T-cell (primary cell): ENCODE measurements around the gene MKNK2. TPM values are rescaled to one million over a fixed set of nuclear protein-coding genes. Genes with fewer than 3 reads are reported as not detected.

Experiments
- ATAC-seq, 4 experiments: fragments of 200-7000 bp in 3 of 4; fragments of 150-1000 bp in 1 of 4; cut with Tn5 transposase; replicated peaks in 1 of 4; 1 replicate in 3 of 4; 2 replicates in 1 of 4; pipeline ENCODE4 v1.10.0; 2021; ENCODE audit warnings: moderate library complexity in 3 of 4, mild to moderate bottlenecking in 2 of 4, moderate number of reproducible peaks in 1 of 4
- CTCF ChIA-PET, 2 donors: fragments of 300-600 bp; sonication (Branson Sonifier 250); formaldehyde crosslinking; loops; one replicate each; lab custom pipeline; 2022; ENCODE audit warnings: antibody characterized with exemption in 2 of 2; lab: Charles Lee
- POLR2A ChIA-PET, 2 donors: fragments of 300-600 bp; sonication (Branson Sonifier 250); formaldehyde crosslinking; loops; one replicate each; lab custom pipeline; 2022; ENCODE audit warnings: antibody characterized with exemption in 2 of 2; lab: Charles Lee
- DNase-seq, 35 experiments: peaks; one replicate each; pipeline versions ENCODE4 v3.0.0 to v3.0.0-alpha.2; 2013 to 2023
- H3K27ac ChIP-seq: one replicate; pipeline ENCODE4 v1.5.1; 2013; ENCODE audit warnings: low read length
- H3K27me3 ChIP-seq, 2 experiments: replicated peaks in 1 of 2; 1 replicate in 1 of 2; 2 replicates in 1 of 2; pipeline versions ENCODE4 v1.6.1 to v1.7.0; 2013; ENCODE audit warnings: low read length in 1 of 2, mixed read lengths in 1 of 2; ENCODE audit not compliant: control insufficient read depth in 2 of 2, insufficient read depth in 2 of 2; ENCODE audit errors: extremely low read depth in 1 of 2
- H3K36me3 ChIP-seq, 2 donors: 1 replicate in 1 of 2; 2 replicates in 1 of 2; pipeline versions ENCODE4 v1.6.1 to v1.7.0; 2013; ENCODE audit warnings: low read length in 1 of 2; ENCODE audit not compliant: control insufficient read depth in 2 of 2, insufficient read depth in 1 of 2; ENCODE audit errors: extremely low read depth in 1 of 2
- H3K4me1 ChIP-seq, 2 experiments: 1 replicate in 1 of 2; 2 replicates in 1 of 2; pipeline versions ENCODE4 v1.6.1 to v1.7.0; 2013; ENCODE audit warnings: low read length in 2 of 2, mixed read lengths in 1 of 2; ENCODE audit not compliant: insufficient read depth in 2 of 2, control insufficient read depth in 1 of 2; ENCODE audit errors: extremely low read depth in 1 of 2
- H3K4me3 ChIP-seq, 2 donors: 1 replicate in 1 of 2; 2 replicates in 1 of 2; pipeline versions ENCODE4 v1.5.1 to v1.7.0; 2013; ENCODE audit warnings: mild to moderate bottlenecking in 2 of 2, low read length in 1 of 2, moderate library complexity in 1 of 2; ENCODE audit not compliant: control insufficient read depth in 1 of 2; ENCODE audit errors: extremely low read depth in 1 of 2
- H3K9me3 ChIP-seq: 2 replicates; pipeline ENCODE4 v1.7.0; 2013
- H3K27ac Mint-ChIP-seq, 2 donors: one replicate each; pipeline ENCODE4 v1.8.0; 2020 to 2021; ENCODE audit warnings: mild to moderate bottlenecking in 2 of 2, mixed read lengths in 2 of 2
- H3K27me3 Mint-ChIP-seq, 2 donors: one replicate each; pipeline ENCODE4 v1.8.0; 2021 to 2022; ENCODE audit warnings: mixed read lengths in 2 of 2
- H3K36me3 Mint-ChIP-seq: one replicate; pipeline ENCODE4 v1.8.0; 2021; ENCODE audit warnings: mixed read lengths
- H3K4me1 Mint-ChIP-seq, 3 donors: one replicate each; pipeline ENCODE4 v1.8.0; 2020 to 2022; ENCODE audit warnings: mixed read lengths in 3 of 3, mild to moderate bottlenecking in 1 of 3
- H3K4me3 Mint-ChIP-seq, 3 donors: one replicate each; pipeline ENCODE4 v1.8.0; 2020 to 2022; ENCODE audit warnings: mild to moderate bottlenecking in 3 of 3, mixed read lengths in 3 of 3, moderate library complexity in 3 of 3
- H3K9me3 Mint-ChIP-seq, 3 donors: one replicate each; pipeline ENCODE4 v1.8.0; 2020 to 2022; ENCODE audit warnings: mixed read lengths in 3 of 3
- WGBS: methylation state at CpG from one replicate; pipeline ENCODE4 v1.1.5; 2013; ENCODE audit warnings: missing lambda C conversion rate; ENCODE audit not compliant: insufficient coverage; 5-methylcytosine and 5-hydroxymethylcytosine counted together
- total RNA-seq, 35 experiments: library from RNA in 6 of 35; stranded (reverse) in 6 of 35; fragments of 120-200 nt in 1 of 35; gene quantifications; one replicate each; pipeline versions ENCODE4 v1.2.1 to v1.2.4 and lab custom pipeline; 2013 to 2026

The MKNK2 gene
- total RNA-seq, 5 donors from 2014 or later (not counting 1 experiment from before 2014, with no cell fraction given), result 196 to 242 (median 234) TPM

DNA sequence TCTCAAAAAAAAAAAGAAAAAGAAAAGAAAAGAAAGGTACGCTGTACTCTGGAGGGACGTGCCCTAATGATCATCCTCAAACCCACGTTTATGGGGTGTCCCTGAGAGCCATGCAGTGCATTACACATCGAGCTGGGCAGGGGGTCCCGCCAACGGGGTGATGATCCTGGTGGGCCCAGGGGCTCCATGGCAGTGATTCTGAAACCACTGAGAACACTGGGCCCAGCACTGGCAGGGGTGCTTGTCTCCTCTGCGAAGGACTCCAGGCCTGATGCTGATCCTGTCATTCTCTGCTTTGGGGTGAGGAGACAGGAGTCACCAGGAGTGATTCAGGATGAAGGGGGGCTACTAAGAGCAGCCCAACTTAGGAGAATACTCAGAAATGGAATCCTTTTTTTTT is 26.4 kb upstream of the MKNK2 start:
- no peak overlapping the region for H3K27ac ChIP-seq
- ATAC-seq (no peak), DNase-seq (no peak)
- Mint-ChIP-seq H3K9me3 (no peaks in the 10 kb centered on the region), H3K36me3 (peaks cover 19% of the 10 kb centered on the region), H3K4me3 (no peak overlapping the region), H3K27ac (peak overlapping the region in 1 of 2 donors; percentile 52), H3K27me3 (no peaks in the 10 kb centered on the region), H3K4me1 (peaks cover 42 to 55% (median 54%) of the 10 kb centered on the region in 3 donors)
- peaks cover 26 to 87% of the 10 kb centered on the region in 2 donors for H3K36me3 ChIP-seq
- no peak overlapping the region for H3K4me3 ChIP-seq
- CTCF ChIA-PET, result no interaction called here
- peaks cover 11 to 82% of the 10 kb centered on the region in 2 experiments for H3K4me1 ChIP-seq
- POLR2A ChIA-PET, result interaction anchor here (0.6 kb wide), 2 partner anchors 11 to 40 kb away, joined by 4 to 5 read pairs; no protein-coding TSS in a partner anchor
- no peaks in the 10 kb centered on the region for H3K27me3 ChIP-seq
- H3K9me3 ChIP-seq, result no peaks in the 10 kb centered on the region
- 85% methylated on average over 7 of the region's 7 CpGs for WGBS

DNA sequence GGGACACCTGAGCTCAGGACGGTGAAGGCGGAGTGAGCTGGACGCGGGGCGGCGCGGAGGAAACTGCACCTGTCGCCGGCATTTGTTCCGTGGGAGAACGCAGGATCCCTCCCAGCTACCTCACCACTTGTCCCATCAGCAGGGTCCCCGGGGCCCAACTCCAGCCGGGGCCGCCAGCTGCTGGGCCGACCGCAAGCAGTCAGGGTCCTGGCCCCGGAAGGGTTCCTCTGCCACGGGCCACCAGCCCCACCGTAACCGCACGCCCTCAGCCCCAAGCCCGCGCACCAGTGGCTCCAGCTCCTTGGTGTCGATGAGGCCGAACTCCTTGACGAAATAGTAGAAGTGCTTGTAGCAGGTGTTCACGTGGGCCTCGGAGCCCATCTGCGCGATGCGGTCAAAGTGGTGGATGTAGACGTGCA is 25.5 kb upstream of the MKNK2 start:
- no peak overlapping the region for H3K4me3 Mint-ChIP-seq
- CTCF ChIA-PET, result interaction anchor here in 1 of 2 donors (0.6 kb wide), 1 partner anchor 34 kb away, joined by 3 read pairs; no protein-coding TSS in a partner anchor

DNA sequence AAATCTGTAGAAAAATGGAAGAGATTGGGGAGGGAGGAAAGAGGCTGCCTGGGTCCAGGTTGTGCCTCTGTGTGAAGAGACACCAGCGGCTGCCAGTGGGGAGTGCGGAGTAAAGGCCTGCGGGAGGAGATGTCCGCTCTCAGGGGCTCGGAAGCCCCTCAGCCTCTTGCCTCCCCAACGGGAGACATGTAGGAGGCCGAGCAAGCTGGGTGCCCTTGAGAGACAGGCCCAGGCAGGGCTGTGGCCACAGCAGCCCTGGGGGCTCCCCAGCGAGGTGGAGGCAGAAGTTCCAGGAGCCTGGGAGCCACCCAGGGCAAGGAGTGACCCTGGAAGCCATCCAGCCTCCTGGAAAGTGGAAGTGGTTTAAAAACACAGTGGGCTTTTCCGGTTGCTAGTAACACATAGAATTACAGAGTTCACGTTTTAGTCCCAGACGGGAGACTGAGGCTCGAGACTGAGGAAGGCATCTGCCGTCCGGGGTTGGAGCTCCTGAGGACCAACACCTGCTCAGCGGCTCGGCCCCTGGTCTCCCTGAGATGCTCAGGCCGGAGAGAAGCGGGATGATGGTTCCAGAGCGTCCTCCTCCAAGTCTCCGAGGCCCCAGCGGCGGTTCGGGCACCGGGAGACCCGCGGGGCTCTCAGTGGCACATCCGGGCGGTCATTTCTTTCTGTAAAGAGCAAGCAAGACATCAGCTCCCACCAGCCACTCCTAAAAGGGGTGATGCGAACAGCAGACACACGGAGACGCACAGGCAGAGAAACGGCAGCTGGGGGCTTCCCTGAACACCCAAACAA is 21.9 kb upstream of the MKNK2 start:
- Histone ChIP-seq H3K4me3 (no peak overlapping the region), H3K36me3 (peaks cover 29 to 66% of the 10 kb centered on the region in 2 donors), H3K4me1 (peaks cover 0 to 55% of the 10 kb centered on the region in 2 experiments), H3K27ac (no peak overlapping the region), H3K9me3 (no peaks in the 10 kb centered on the region), H3K27me3 (no peaks in the 10 kb centered on the region)
- WGBS, result 96% methylated on average over 25 of the region's 32 CpGs
- H3K36me3 Mint-ChIP-seq, result peaks cover 23% of the 10 kb centered on the region
- ATAC-seq (no peak), DNase-seq (no peak)
- no peaks in the 10 kb centered on the region for H3K9me3 Mint-ChIP-seq
- POLR2A ChIA-PET, result no interaction called here
- H3K27me3 Mint-ChIP-seq, result no peaks in the 10 kb centered on the region
- peak overlapping the region; percentile 76 to 79 for H3K27ac Mint-ChIP-seq
- H3K4me3 Mint-ChIP-seq, result no peak overlapping the region
- CTCF ChIA-PET, result interaction anchor here in 1 of 2 donors (0.7 kb wide), 1 partner anchor 14 kb away, joined by 3 read pairs; no protein-coding TSS in a partner anchor
- H3K4me1 Mint-ChIP-seq, result peaks cover 26 to 43% (median 36%) of the 10 kb centered on the region in 3 donors

More for the DNA sequence above, 25.5 kb upstream of the MKNK2 start:
- peaks cover 29 to 90% of the 10 kb centered on the region in 2 donors for H3K36me3 ChIP-seq
- Mint-ChIP-seq H3K27ac (no peak overlapping the region), H3K9me3 (no peaks in the 10 kb centered on the region), H3K36me3 (peaks cover 26% of the 10 kb centered on the region), H3K4me1 (peaks cover 41 to 47% (median 47%) of the 10 kb centered on the region in 3 donors), H3K27me3 (no peaks in the 10 kb centered on the region)
- no peaks in the 10 kb centered on the region for H3K9me3 ChIP-seq
- H3K27ac ChIP-seq, result no peak overlapping the region
- H3K27me3 ChIP-seq, result no peaks in the 10 kb centered on the region
- POLR2A ChIA-PET, result no interaction called here
- H3K4me1 ChIP-seq, result peaks cover 5 to 75% of the 10 kb centered on the region in 2 experiments
- no peak overlapping the region for H3K4me3 ChIP-seq
- DNase-seq (no peak), ATAC-seq (no peak)
- WGBS, result 97% methylated on average over 32 of the region's 32 CpGs

DNA sequence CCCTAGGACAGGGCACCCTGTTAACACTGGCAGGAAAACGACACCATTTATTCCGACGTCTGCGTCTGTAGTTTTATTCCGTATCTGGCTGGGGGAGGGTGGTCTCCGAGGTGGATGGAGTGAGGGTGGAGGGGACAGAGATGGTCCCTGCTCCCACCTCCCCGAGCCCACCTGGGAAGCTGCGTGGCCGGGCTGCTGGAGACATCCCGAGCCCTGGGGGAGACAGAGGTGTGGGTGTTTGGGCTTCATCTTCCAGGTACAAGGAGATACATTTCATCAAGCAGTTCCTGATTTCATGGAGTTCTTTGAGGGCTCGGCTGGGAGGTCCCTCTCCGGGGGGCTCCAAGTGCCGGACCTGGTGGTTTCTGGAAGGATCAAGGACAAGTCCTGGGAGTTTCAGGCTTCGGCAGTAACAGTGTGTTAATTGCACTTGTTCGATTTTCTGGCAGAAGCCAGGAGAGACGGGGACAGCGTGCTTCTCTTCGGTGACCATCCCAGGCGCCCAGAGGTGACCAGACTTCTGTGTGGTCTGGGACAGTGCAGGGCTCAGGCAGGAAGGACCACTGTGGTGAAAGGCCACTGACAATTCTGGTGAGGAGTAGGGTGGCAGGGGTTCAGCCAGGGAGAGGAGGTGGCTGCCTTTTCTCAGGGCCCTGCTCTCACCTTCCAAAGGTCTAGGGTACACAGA is 20.1 kb upstream of the MKNK2 start:
- Mint-ChIP-seq H3K4me1 (peaks cover 23 to 43% (median 33%) of the 10 kb centered on the region in 3 donors), H3K4me3 (no peak overlapping the region), H3K27me3 (no peaks in the 10 kb centered on the region), H3K36me3 (peaks cover 23% of the 10 kb centered on the region), H3K9me3 (no peaks in the 10 kb centered on the region), H3K27ac (peak overlapping the region; percentile 82 to 86)
- ATAC-seq, result peak in 1 of 4 experiments; percentile 3
- H3K4me1 ChIP-seq, result peaks cover 0 to 40% of the 10 kb centered on the region in 2 experiments
- no peak for DNase-seq
- H3K36me3 ChIP-seq, result peaks cover 13 to 49% of the 10 kb centered on the region in 2 donors
- 93% methylated on average over 10 of the region's 19 CpGs for WGBS
- ChIA-PET CTCF (interaction anchor here in 1 of 2 donors (1.1 kb wide), 1 partner anchor 12 kb away, joined by 4 read pairs; no protein-coding TSS in a partner anchor), POLR2A (interaction anchor here (0.6 to 1.0 kb wide), 5 partner anchors 13 to 217 kb away, joined by 3 to 12 read pairs (median 4); no protein-coding TSS in a partner anchor)
- no peaks in the 10 kb centered on the region for H3K27me3 ChIP-seq
- no peak overlapping the region for H3K27ac ChIP-seq
- no peaks in the 10 kb centered on the region for H3K9me3 ChIP-seq
- no peak overlapping the region for H3K4me3 ChIP-seq

GRCh38 chr19:2070436-2070827 is 19.4 kb upstream of the MKNK2 start:
- Mint-ChIP-seq H3K27ac (peak overlapping the region in 1 of 2 donors; percentile 28), H3K4me3 (no peak overlapping the region), H3K9me3 (no peaks in the 10 kb centered on the region), H3K27me3 (no peaks in the 10 kb centered on the region), H3K36me3 (peaks cover 23% of the 10 kb centered on the region), H3K4me1 (peaks cover 23 to 43% (median 33%) of the 10 kb centered on the region in 3 donors)
- H3K4me1 ChIP-seq, result peaks cover 0 to 37% of the 10 kb centered on the region in 2 experiments
- no peak for DNase-seq
- ChIA-PET CTCF (interaction anchor here in 1 of 2 donors (1.1 kb wide), 1 partner anchor 13 kb away, joined by 4 read pairs; no protein-coding TSS in a partner anchor), POLR2A (interaction anchor here (0.6 to 1.0 kb wide), 5 partner anchors 13 to 216 kb away, joined by 3 to 12 read pairs (median 4); no protein-coding TSS in a partner anchor)
- H3K27ac ChIP-seq, result no peak overlapping the region
- H3K36me3 ChIP-seq, result peaks cover 13 to 42% of the 10 kb centered on the region in 2 donors
- no CpG with 5 or more reads among the region's 10 CpGs for WGBS
- no peaks in the 10 kb centered on the region for H3K27me3 ChIP-seq
- no peak overlapping the region for H3K4me3 ChIP-seq
- ATAC-seq, result peak in 1 of 4 experiments; percentile 4
- no peaks in the 10 kb centered on the region for H3K9me3 ChIP-seq
